HepG2 (cell line): ENCODE results near the gene SH2B2. TPM values are rescaled to one million over a fixed set of nuclear protein-coding genes. Genes with fewer than 3 reads are reported as not detected.

Experiments used
- ATF7 ChIP-seq, 2 experiments: fragments of 450-650 bp in 1 of 2; sonication (generic) in 1 of 2; formaldehyde crosslinking in 1 of 2; IDR thresholded peaks; 2 replicates each; pipeline versions ENCODE4 v1.4.0 to v1.6.1; 2016 to 2020; ENCODE audit warnings: antibody characterized with exemption in 1 of 2, mild to moderate bottlenecking in 1 of 2, missing genetic modification reagents in 1 of 2
- DNMT1 ChIP-seq: sonication (generic); formaldehyde crosslinking; IDR thresholded peaks from 2 replicates; pipeline ENCODE4 v1.5.1; 2020; ENCODE audit warnings: mild to moderate bottlenecking, missing genetic modification reagents
- GABPB1 ChIP-seq: IDR thresholded peaks from 2 replicates; pipeline ENCODE4 v1.6.1; 2016; ENCODE audit warnings: mild to moderate bottlenecking, missing genetic modification reagents, moderate library complexity, missing compliant biosample characterization
- HIC2 ChIP-seq: sonication (generic); formaldehyde crosslinking; IDR thresholded peaks from 2 replicates; pipeline ENCODE4 v1.9.0; 2022; ENCODE audit warnings: low read depth, missing genetic modification reagents
- HNRNPL ChIP-seq: fragments of 200-400 bp; formaldehyde crosslinking; IDR thresholded peaks from 2 replicates; pipeline ENCODE4 v1.6.1; 2017; ENCODE audit warnings: mild to moderate bottlenecking, low read depth, low read length
- KDM2A ChIP-seq: sonication (generic); formaldehyde crosslinking; IDR thresholded peaks from 2 replicates; pipeline ENCODE4 v1.4.0; 2020; ENCODE audit warnings: low read depth, missing genetic modification reagents, borderline replicate concordance
- KDM3A ChIP-seq: IDR thresholded peaks from 2 replicates; pipeline ENCODE4 v1.6.1; 2018; ENCODE audit warnings: low read depth, missing compliant biosample characterization
- MXI1 ChIP-seq: IDR thresholded peaks from 3 replicates; pipeline ENCODE4 v1.6.1; 2012; ENCODE audit warnings: low read depth, low read length, inconsistent platforms, borderline replicate concordance
- PCBP1 ChIP-seq: fragments of 200-400 bp; formaldehyde crosslinking; IDR thresholded peaks from 2 replicates; pipeline ENCODE4 v1.6.1; 2017; ENCODE audit warnings: mild to moderate bottlenecking, low read depth, low read length, borderline replicate concordance
- SOX6 ChIP-seq, 2 experiments: fragments of 450-650 bp in 1 of 2; sonication (generic) in 1 of 2; formaldehyde crosslinking in 1 of 2; IDR thresholded peaks; 2 replicates each; pipeline versions ENCODE4 v1.4.0 to v1.6.1; 2017 to 2020; ENCODE audit warnings: antibody characterized with exemption in 1 of 2, mild to moderate bottlenecking in 1 of 2, missing genetic modification reagents in 1 of 2
- STAG1 ChIP-seq: sonication (generic); formaldehyde crosslinking; IDR thresholded peaks from 2 replicates; pipeline ENCODE4 v1.4.0; 2020; ENCODE audit warnings: missing genetic modification reagents
- ZBTB7A ChIP-seq: sonication (generic); formaldehyde crosslinking; IDR thresholded peaks from 2 replicates; pipeline ENCODE4 v1.8.0; 2022; ENCODE audit warnings: mild to moderate bottlenecking, missing genetic modification reagents
- ZGPAT ChIP-seq: IDR thresholded peaks from 2 replicates; pipeline ENCODE4 v1.6.1; 2016; ENCODE audit warnings: mild to moderate bottlenecking
- ZNF678 ChIP-seq: sonication (generic); formaldehyde crosslinking; IDR thresholded peaks from 2 replicates; pipeline ENCODE4 v1.4.0; 2020; ENCODE audit warnings: mild to moderate bottlenecking, missing genetic modification reagents
- ZSCAN31 ChIP-seq: sonication (generic); formaldehyde crosslinking; IDR thresholded peaks from 2 replicates; pipeline ENCODE4 v1.5.0; 2020; ENCODE audit warnings: low read depth, mild to moderate bottlenecking, missing genetic modification reagents
- polyA plus RNA-seq, 8 experiments: library from polyadenylated mRNA; depleted of rRNA in 3 of 8; stranded (reverse) in 7 of 8; unstranded in 1 of 8; fragments of >200 nt; fragmentation: Illumina TruSeq in 4 of 8; extraction: Trizol in 4 of 8; gene quantifications; 2 replicates each; pipeline versions ENCODE4 v1.2.1 to v1.2.3, GENCODE V29; 2011 to 2016; ENCODE audit warnings: low read depth in 4 of 8, missing spikeins in 1 of 8, mixed read lengths in 1 of 8; ENCODE audit not compliant: insufficient read depth in 1 of 8
- total RNA-seq, 5 experiments: library from RNA; depleted of rRNA; stranded (reverse); fragments of >200 nt; fragmentation: Illumina TruSeq; extraction: Trizol; gene quantifications; 2 replicates each; pipeline ENCODE4 v1.2.3, GENCODE V29; 2016; ENCODE audit warnings: low read depth in 1 of 5
- TF ChIP-seq, protein P1 (sequence below): sonication (generic); formaldehyde crosslinking; IDR thresholded peaks from 2 replicates; pipeline ENCODE4 v1.5.1; 2020; ENCODE audit warnings: mild to moderate bottlenecking, missing genetic modification reagents, moderate library complexity
- TF ChIP-seq, protein P2 (sequence below): sonication (generic); formaldehyde crosslinking; IDR thresholded peaks from 2 replicates; pipeline ENCODE4 v1.5.0; 2020; ENCODE audit warnings: mild to moderate bottlenecking, missing genetic modification reagents, moderate library complexity

Gene SH2B2
- total and polyA plus RNA-seq, 2 of the 13 experiments (the other 11 are each of a cell fraction or from before 2014, with no cell fraction given): 0.46 to 1.3 TPM

- TF ChIP-seq HIC2 (CRISPR knock-in tag): 0 out of 2 replicates have a peak, but pooled peaks have one; percentile 7
- TF ChIP-seq ATF7 (IDR thresholded peaks at IDR 0.05): no peak
- no peak for TF ChIP-seq ATF7 (CRISPR knock-in tag; IDR thresholded peaks at IDR 0.05)
- TF ChIP-seq GABPB1: peak; percentile 37; the same call in 1 of the 2 replicates
- TF ChIP-seq, protein P1, sequence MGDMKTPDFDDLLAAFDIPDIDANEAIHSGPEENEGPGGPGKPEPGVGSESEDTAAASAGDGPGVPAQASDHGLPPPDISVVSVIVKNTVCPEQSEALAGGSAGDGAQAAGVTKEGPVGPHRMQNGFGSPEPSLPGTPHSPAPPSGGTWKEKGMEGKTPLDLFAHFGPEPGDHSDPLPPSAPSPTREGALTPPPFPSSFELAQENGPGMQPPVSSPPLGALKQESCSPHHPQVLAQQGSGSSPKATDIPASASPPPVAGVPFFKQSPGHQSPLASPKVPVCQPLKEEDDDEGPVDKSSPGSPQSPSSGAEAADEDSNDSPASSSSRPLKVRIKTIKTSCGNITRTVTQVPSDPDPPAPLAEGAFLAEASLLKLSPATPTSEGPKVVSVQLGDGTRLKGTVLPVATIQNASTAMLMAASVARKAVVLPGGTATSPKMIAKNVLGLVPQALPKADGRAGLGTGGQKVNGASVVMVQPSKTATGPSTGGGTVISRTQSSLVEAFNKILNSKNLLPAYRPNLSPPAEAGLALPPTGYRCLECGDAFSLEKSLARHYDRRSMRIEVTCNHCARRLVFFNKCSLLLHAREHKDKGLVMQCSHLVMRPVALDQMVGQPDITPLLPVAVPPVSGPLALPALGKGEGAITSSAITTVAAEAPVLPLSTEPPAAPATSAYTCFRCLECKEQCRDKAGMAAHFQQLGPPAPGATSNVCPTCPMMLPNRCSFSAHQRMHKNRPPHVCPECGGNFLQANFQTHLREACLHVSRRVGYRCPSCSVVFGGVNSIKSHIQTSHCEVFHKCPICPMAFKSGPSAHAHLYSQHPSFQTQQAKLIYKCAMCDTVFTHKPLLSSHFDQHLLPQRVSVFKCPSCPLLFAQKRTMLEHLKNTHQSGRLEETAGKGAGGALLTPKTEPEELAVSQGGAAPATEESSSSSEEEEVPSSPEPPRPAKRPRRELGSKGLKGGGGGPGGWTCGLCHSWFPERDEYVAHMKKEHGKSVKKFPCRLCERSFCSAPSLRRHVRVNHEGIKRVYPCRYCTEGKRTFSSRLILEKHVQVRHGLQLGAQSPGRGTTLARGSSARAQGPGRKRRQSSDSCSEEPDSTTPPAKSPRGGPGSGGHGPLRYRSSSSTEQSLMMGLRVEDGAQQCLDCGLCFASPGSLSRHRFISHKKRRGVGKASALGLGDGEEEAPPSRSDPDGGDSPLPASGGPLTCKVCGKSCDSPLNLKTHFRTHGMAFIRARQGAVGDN (CRISPR knock-in tag): peak; percentile 52
- peak; percentile 91 for TF ChIP-seq STAG1 (CRISPR knock-in tag)
- TF ChIP-seq MXI1: 0 out of 3 replicates have a peak, but pooled peaks have one; percentile 36
- TF ChIP-seq PCBP1: peak; percentile 73; the same call in 1 of the 2 replicates
- no peak for TF ChIP-seq KDM2A
- no peak for TF ChIP-seq ZSCAN31
- 0 out of 2 replicates have a peak, but pooled peaks have one; percentile 37 for TF ChIP-seq HNRNPL
- TF ChIP-seq, protein P2, sequence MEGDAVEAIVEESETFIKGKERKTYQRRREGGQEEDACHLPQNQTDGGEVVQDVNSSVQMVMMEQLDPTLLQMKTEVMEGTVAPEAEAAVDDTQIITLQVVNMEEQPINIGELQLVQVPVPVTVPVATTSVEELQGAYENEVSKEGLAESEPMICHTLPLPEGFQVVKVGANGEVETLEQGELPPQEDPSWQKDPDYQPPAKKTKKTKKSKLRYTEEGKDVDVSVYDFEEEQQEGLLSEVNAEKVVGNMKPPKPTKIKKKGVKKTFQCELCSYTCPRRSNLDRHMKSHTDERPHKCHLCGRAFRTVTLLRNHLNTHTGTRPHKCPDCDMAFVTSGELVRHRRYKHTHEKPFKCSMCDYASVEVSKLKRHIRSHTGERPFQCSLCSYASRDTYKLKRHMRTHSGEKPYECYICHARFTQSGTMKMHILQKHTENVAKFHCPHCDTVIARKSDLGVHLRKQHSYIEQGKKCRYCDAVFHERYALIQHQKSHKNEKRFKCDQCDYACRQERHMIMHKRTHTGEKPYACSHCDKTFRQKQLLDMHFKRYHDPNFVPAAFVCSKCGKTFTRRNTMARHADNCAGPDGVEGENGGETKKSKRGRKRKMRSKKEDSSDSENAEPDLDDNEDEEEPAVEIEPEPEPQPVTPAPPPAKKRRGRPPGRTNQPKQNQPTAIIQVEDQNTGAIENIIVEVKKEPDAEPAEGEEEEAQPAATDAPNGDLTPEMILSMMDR (CRISPR knock-in tag): peak; percentile 95
- 0 out of 2 replicates have a peak, but pooled peaks have one; percentile 45 for TF ChIP-seq ZBTB7A
- TF ChIP-seq ZNF678: no peak
- TF ChIP-seq ZGPAT: 0 out of 2 replicates have a peak, but pooled peaks have one; percentile 34
- 0 out of 2 replicates have a peak, but pooled peaks have one; percentile 36 for TF ChIP-seq KDM3A
- 0 out of 2 replicates have a peak, but pooled peaks have one; percentile 27 for TF ChIP-seq DNMT1
- TF ChIP-seq SOX6 (IDR thresholded peaks at IDR 0.05): no peak
- peak; percentile 24; the same call in 1 of the 2 replicates for TF ChIP-seq SOX6 (CRISPR knock-in tag; IDR thresholded peaks at IDR 0.05)
Observed at GRCh38 chr7:102279537-102280400, 6.9 kb upstream of the SH2B2 start (continued).
